Trophoblast cell (in vitro differentiated cells and primary cell): Measurements from ENCODE around the gene LDHB.

ENCODE experiments used
- DNase-seq, 2 donors: peaks; one replicate each; pipeline ENCODE4 v3.0.0-alpha.2; 2016
- H2AFZ ChIP-seq: 2 replicates; pipeline ENCODE4 v1.6.1; 2013; ENCODE audit warnings: low read length, moderate library complexity, mild to moderate bottlenecking; ENCODE audit not compliant: insufficient read depth, poor library complexity
- H2AK5ac ChIP-seq: 2 replicates; pipeline ENCODE4 v1.6.1; 2013; ENCODE audit warnings: mild to moderate bottlenecking, low read length
- H2BK120ac ChIP-seq: 2 replicates; pipeline ENCODE4 v1.6.1; 2013; ENCODE audit warnings: low read length, mild to moderate bottlenecking, moderate library complexity; ENCODE audit not compliant: insufficient read depth, poor library complexity
- H2BK12ac ChIP-seq: 2 replicates; pipeline ENCODE4 v1.6.1; 2013; ENCODE audit warnings: mild to moderate bottlenecking, low read length, moderate library complexity
- H2BK5ac ChIP-seq: 2 replicates; pipeline ENCODE4 v1.6.1; 2013; ENCODE audit warnings: low read length, low read depth, moderate library complexity, mild to moderate bottlenecking; ENCODE audit not compliant: poor library complexity
- H3K14ac ChIP-seq: 2 replicates; pipeline ENCODE4 v1.6.1; 2013; ENCODE audit warnings: mild to moderate bottlenecking, low read length
- H3K18ac ChIP-seq: 2 replicates; pipeline ENCODE4 v1.6.1; 2013; ENCODE audit warnings: mild to moderate bottlenecking, low read length
- H3K23ac ChIP-seq: 2 replicates; pipeline ENCODE4 v1.6.1; 2013; ENCODE audit warnings: low read length
- H3K27ac ChIP-seq: 2 replicates; pipeline ENCODE4 v1.5.1; 2013; ENCODE audit warnings: low read depth, mild to moderate bottlenecking, inconsistent platforms, low read length, moderate library complexity
- H3K27me3 ChIP-seq: 2 replicates; pipeline ENCODE4 v1.6.1; 2013; ENCODE audit warnings: inconsistent platforms, mild to moderate bottlenecking, low read length, moderate library complexity; ENCODE audit not compliant: insufficient read depth
- H3K36me3 ChIP-seq, 2 experiments: 1 replicate in 1 of 2; 2 replicates in 1 of 2; pipeline ENCODE4 v1.6.1; 2013; ENCODE audit warnings: low read length in 2 of 2, mild to moderate bottlenecking in 2 of 2, moderate library complexity in 1 of 2; ENCODE audit not compliant: insufficient read depth in 2 of 2, control insufficient read depth in 1 of 2
- H3K4ac ChIP-seq: 2 replicates; pipeline ENCODE4 v1.6.1; 2013; ENCODE audit warnings: low read depth, mild to moderate bottlenecking, low read length, moderate library complexity
- H3K4me1 ChIP-seq, 2 experiments: 1 replicate in 1 of 2; 2 replicates in 1 of 2; pipeline ENCODE4 v1.6.1; 2013; ENCODE audit warnings: low read length in 2 of 2, mild to moderate bottlenecking in 2 of 2, moderate library complexity in 1 of 2; ENCODE audit not compliant: insufficient read depth in 2 of 2, control insufficient read depth in 1 of 2
- H3K4me2 ChIP-seq: 2 replicates; pipeline ENCODE4 v1.6.1; 2013; ENCODE audit warnings: inconsistent platforms, mild to moderate bottlenecking, low read length, moderate library complexity
- H3K4me3 ChIP-seq: 2 replicates; pipeline ENCODE4 v1.5.1; 2013; ENCODE audit warnings: mild to moderate bottlenecking, low read depth, low read length, inconsistent platforms
- H3K79me1 ChIP-seq: one replicate; pipeline ENCODE4 v1.6.1; 2013; ENCODE audit warnings: low read length
- H3K79me2 ChIP-seq: 2 replicates; pipeline ENCODE4 v1.6.1; 2013; ENCODE audit warnings: low read length, mild to moderate bottlenecking; ENCODE audit not compliant: control insufficient read depth, insufficient read depth, poor library complexity
- H3K9ac ChIP-seq: 2 replicates; pipeline ENCODE4 v1.6.1; 2013; ENCODE audit warnings: mild to moderate bottlenecking, low read length
- H3K9me3 ChIP-seq: 2 replicates; pipeline ENCODE4 v1.6.1; 2013; ENCODE audit warnings: low read depth, mild to moderate bottlenecking, control low read depth, inconsistent platforms, low read length; ENCODE audit not compliant: insufficient read depth
- H4K12ac ChIP-seq: 2 replicates; pipeline ENCODE4 v1.6.1; 2013; ENCODE audit warnings: low read depth, mild to moderate bottlenecking, low read length, moderate library complexity
- H4K8ac ChIP-seq: 2 replicates; pipeline ENCODE4 v1.6.1; 2013; ENCODE audit warnings: low read depth, mild to moderate bottlenecking, low read length, moderate library complexity
- H4K91ac ChIP-seq: one replicate; pipeline ENCODE4 v1.6.1; 2013; ENCODE audit warnings: low read depth, mild to moderate bottlenecking, low read length, moderate library complexity
- WGBS: extraction: QIAGEN DNeasy Blood & Tissue Kit; methylation state at CpG from one replicate; pipeline ENCODE4 v1.1.7; 2013; ENCODE audit warnings: missing lambda C conversion rate; ENCODE audit not compliant: insufficient read length, insufficient coverage; ENCODE audit errors: extremely low coverage; 5-methylcytosine and 5-hydroxymethylcytosine counted together

The LDHB gene

DNA sequence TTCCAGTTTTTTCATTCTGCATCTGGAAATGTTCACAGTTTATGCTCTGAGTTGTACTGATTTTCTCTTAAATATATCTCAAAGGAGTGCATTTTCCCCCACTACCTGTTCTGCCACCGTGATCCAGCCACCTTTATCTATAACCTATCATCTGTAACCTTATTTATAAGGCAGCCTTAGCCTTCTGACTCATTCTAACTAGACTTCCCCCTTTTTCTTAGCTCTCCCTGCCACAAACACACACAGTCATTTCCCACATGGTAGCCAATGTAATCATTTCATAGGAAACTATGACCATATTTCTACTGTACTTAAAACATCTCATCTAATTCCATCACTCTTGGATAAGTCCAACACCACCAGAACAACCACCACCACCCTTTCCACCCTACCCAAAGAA is 42.2 kb downstream of the LDHB start:
- H3K14ac ChIP-seq = no peak overlapping the region
- H3K9ac ChIP-seq = no peak overlapping the region
- H3K4ac ChIP-seq = no peak overlapping the region
- no peak overlapping the region for H4K12ac ChIP-seq
- no peaks in the 10 kb centered on the region for H3K9me3 ChIP-seq
- H3K18ac ChIP-seq = no peak overlapping the region
- no CpG with 5 or more reads among the region's 1 CpG for WGBS
- no peaks in the 10 kb centered on the region for H3K79me2 ChIP-seq
- no peak overlapping the region for H2AK5ac ChIP-seq
- H2BK12ac ChIP-seq = no peak overlapping the region
- H3K4me1 ChIP-seq = no peaks in the 10 kb centered on the region
- H3K27me3 ChIP-seq = no peaks in the 10 kb centered on the region
- H3K27ac ChIP-seq = no peak overlapping the region
- no peak overlapping the region for H3K23ac ChIP-seq
- H2BK5ac ChIP-seq = no peak overlapping the region
- no peak overlapping the region for H2AFZ ChIP-seq
- DNase-seq = no peak
- no peak overlapping the region for H2BK120ac ChIP-seq
- no peak overlapping the region for H4K91ac ChIP-seq
- H3K79me1 ChIP-seq = no peaks in the 10 kb centered on the region
- H3K4me2 ChIP-seq = no peak overlapping the region
- no peak overlapping the region for H3K4me3 ChIP-seq
- H4K8ac ChIP-seq = no peak overlapping the region
- no peaks in the 10 kb centered on the region for H3K36me3 ChIP-seq

DNA sequence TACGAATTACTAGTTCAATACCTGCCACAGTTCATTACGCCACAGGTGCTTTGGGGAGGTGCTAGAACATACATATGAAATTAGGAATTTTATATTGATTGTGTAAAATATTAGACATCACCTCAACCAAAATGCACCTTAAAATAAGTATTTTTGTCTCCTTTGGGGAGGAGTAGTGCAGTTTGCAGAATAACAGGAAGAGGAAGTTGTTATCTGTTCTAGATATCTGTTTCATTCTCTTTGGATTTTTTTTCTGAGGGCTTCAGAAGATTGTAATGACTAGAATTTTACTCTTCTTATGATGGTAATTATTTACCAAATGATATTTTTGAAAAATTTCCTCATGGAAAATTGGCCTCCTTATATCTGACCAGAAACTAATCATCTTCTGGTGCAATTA is 43.1 kb downstream of the LDHB start:
- WGBS = no CpG with 5 or more reads among the region's 2 CpGs
- H3K14ac ChIP-seq = no peak overlapping the region

DNA sequence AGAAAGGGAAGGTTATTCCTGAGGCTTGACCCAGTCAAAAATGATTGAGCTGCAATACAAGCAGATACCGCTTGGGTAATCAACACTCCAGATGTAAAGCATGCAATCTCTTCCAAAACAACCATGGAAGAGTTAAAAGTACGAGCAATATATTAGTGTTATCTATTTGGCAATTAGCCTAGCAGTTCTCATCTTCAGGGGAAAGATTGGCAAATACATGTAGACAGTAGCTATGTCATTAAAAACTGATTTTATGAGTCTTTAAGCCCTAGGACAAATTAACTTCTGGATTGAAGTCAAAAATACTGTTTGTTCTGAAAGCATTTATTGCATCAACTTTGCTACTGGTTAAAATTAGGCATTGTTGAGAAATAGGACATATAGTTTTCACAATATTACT is 43.7 kb downstream of the LDHB start:
- DNase-seq = peak in 1 of 2 donors; percentile 9
- H3K4ac ChIP-seq = no peak overlapping the region
- no peak overlapping the region for H2AK5ac ChIP-seq
- WGBS = no CpG with 5 or more reads among the region's 2 CpGs
- no peaks in the 10 kb centered on the region for H3K79me2 ChIP-seq
- no peaks in the 10 kb centered on the region for H3K79me1 ChIP-seq
- no peaks in the 10 kb centered on the region for H3K36me3 ChIP-seq
- no peak overlapping the region for H2AFZ ChIP-seq
- H4K8ac ChIP-seq = no peak overlapping the region
- no peak overlapping the region for H2BK120ac ChIP-seq
- H2BK12ac ChIP-seq = no peak overlapping the region
- no peak overlapping the region for H4K91ac ChIP-seq
- H3K9me3 ChIP-seq = no peaks in the 10 kb centered on the region
- no peak overlapping the region for H3K23ac ChIP-seq
- H3K4me1 ChIP-seq = no peaks in the 10 kb centered on the region
- no peak overlapping the region for H3K18ac ChIP-seq
- H3K14ac ChIP-seq = no peak overlapping the region
- H3K27ac ChIP-seq = no peak overlapping the region
- no peak overlapping the region for H3K9ac ChIP-seq
- H3K4me3 ChIP-seq = no peak overlapping the region
- no peak overlapping the region for H4K12ac ChIP-seq
- no peaks in the 10 kb centered on the region for H3K27me3 ChIP-seq
- H3K4me2 ChIP-seq = no peak overlapping the region
- H2BK5ac ChIP-seq = no peak overlapping the region

More for the DNA sequence above, 43.1 kb downstream of the LDHB start:
- Histone ChIP-seq H3K27ac (no peak overlapping the region), H4K91ac (no peak overlapping the region), H3K36me3 (no peaks in the 10 kb centered on the region), H2AK5ac (no peak overlapping the region), H3K18ac (no peak overlapping the region), H3K9me3 (no peaks in the 10 kb centered on the region), H3K4me2 (no peak overlapping the region), H3K79me2 (no peaks in the 10 kb centered on the region), H3K4me3 (no peak overlapping the region), H3K27me3 (no peaks in the 10 kb centered on the region), H3K23ac (no peak overlapping the region), H2BK120ac (no peak overlapping the region), H2AFZ (no peak overlapping the region), H4K8ac (no peak overlapping the region), H3K9ac (no peak overlapping the region), H2BK12ac (no peak overlapping the region), H4K12ac (no peak overlapping the region), H3K79me1 (no peaks in the 10 kb centered on the region), H3K4ac (no peak overlapping the region), H3K4me1 (no peaks in the 10 kb centered on the region), H2BK5ac (no peak overlapping the region)
- DNase-seq = no peak

DNA sequence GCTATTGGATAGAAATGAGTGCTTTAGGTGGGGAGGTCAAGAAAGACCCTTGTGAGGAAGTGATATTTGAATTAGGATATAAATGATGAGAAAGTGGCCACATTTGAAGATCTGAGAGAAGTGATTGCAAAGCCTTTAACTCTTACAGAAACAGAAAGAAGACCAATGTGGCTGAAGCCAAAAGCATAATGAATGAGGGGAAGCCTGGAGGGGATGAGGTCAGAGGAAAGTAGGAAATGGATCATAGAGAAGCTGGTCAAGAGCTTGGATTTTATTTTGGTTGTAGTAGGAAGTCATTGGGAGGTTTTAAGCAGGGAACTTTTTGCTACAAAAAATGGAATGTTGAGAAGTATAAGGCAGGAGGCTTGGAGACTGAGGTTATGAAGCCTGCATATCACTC is 49.4 kb downstream of the LDHB start:
- Histone ChIP-seq H3K9ac (no peak overlapping the region), H3K14ac (no peak overlapping the region), H3K9me3 (no peaks in the 10 kb centered on the region), H4K8ac (no peak overlapping the region), H2AK5ac (no peak overlapping the region), H3K79me2 (no peaks in the 10 kb centered on the region), H2BK12ac (no peak overlapping the region), H3K79me1 (no peaks in the 10 kb centered on the region), H3K27ac (no peak overlapping the region), H3K4me1 (peaks cover 0 to 4% of the 10 kb centered on the region in 2 experiments), H3K4me2 (no peak overlapping the region), H3K36me3 (no peaks in the 10 kb centered on the region), H3K27me3 (no peaks in the 10 kb centered on the region), H3K4me3 (no peak overlapping the region), H4K91ac (no peak overlapping the region), H2BK5ac (no peak overlapping the region), H3K18ac (no peak overlapping the region), H2AFZ (no peak overlapping the region), H3K23ac (no peak overlapping the region), H2BK120ac (no peak overlapping the region), H4K12ac (no peak overlapping the region), H3K4ac (no peak overlapping the region)
- no peak for DNase-seq
